Measurements from ENCODE around the gene MDH1B. TPM values are rescaled to one million over a fixed set of nuclear protein-coding genes. Genes with fewer than 3 reads are reported as not detected.

The MDH1B gene
- total and polyA plus RNA-seq, 12 donors = 0.88 to 6.9 (median 2.5) TPM

GRCh38 chr2:206797376-206797775 is 32.2 kb upstream of the MDH1B start:
- H3K36me3 ChIP-seq (replicated peaks in 1 of 2) = peaks cover 0 to 16% of the 10 kb centered on the region in 2 donors
- DNase-seq = peak in 1 of 7 donors; percentile 63
- no peak overlapping the region for H3K4me3 ChIP-seq
- H3K4me1 ChIP-seq (replicated peaks in 1 of 2) = no peaks in the 10 kb centered on the region
- no peaks in the 10 kb centered on the region for H3K27me3 ChIP-seq
- H3K27ac ChIP-seq = no peak overlapping the region
- TF ChIP-seq POLR2A (IDR thresholded peaks at IDR 0.05) (no peak), CTCF (IDR thresholded peaks at IDR 0.05) (no peak)
- intact Hi-C loops (cut with DNase I) = no loop called here
- 85 to 93% (median 90%) methylated on average over 4 of the region's 4 CpGs for WGBS, 4 donors
- no peaks in the 10 kb centered on the region for H3K9me3 ChIP-seq (replicated peaks in 1 of 3)

- H3K36me3 ChIP-seq (replicated peaks in 1 of 2) = peaks cover 0 to 64% of the 10 kb centered on the region in 2 donors
- H3K4me1 ChIP-seq (replicated peaks in 1 of 2) = no peaks in the 10 kb centered on the region
- no peak for DNase-seq
- H3K4me3 ChIP-seq = no peak overlapping the region
- WGBS, 4 donors = 85 to 97% (median 89%) methylated on average over 5 of the region's 5 CpGs
- H3K9me3 ChIP-seq (replicated peaks in 1 of 3) = no peaks in the 10 kb centered on the region
- no peaks in the 10 kb centered on the region for H3K27me3 ChIP-seq
- intact Hi-C loops (cut with DNase I) = no loop called here
- TF ChIP-seq POLR2A (IDR thresholded peaks at IDR 0.05) = no peak
- TF ChIP-seq CTCF (IDR thresholded peaks at IDR 0.05) = no peak
- no peak overlapping the region for H3K27ac ChIP-seq
Measured at GRCh38 chr2:206792645-206793044, 27.5 kb upstream of the MDH1B start.

GRCh38 chr2:206790311-206790935 is 25.3 kb upstream of the MDH1B start:
- TF ChIP-seq CTCF (IDR thresholded peaks at IDR 0.05) (no peak), POLR2A (IDR thresholded peaks at IDR 0.05) (no peak)

GRCh38 chr2:206784559-206785353 is 19.6 kb upstream of the MDH1B start:
- 91 to 95% (median 94%) methylated on average over 7 of the region's 7 CpGs for WGBS, 4 donors
- DNase-seq = no peak
- Histone ChIP-seq H3K27me3 (no peaks in the 10 kb centered on the region), H3K27ac (no peak overlapping the region), H3K4me1 (replicated peaks in 1 of 2) (peaks cover 0 to 4% of the 10 kb centered on the region in 2 donors), H3K9me3 (replicated peaks in 1 of 3) (peaks cover 0 to 4% (median 0%) of the 10 kb centered on the region in 3 donors), H3K36me3 (replicated peaks in 1 of 2) (peaks cover 0 to 49% of the 10 kb centered on the region in 2 donors), H3K4me3 (no peak overlapping the region)
- TF ChIP-seq POLR2A (IDR thresholded peaks at IDR 0.05) = no peak
- no peak for TF ChIP-seq CTCF (IDR thresholded peaks at IDR 0.05)
- intact Hi-C loops (cut with DNase I) = loop anchor here in 1 of 2 donors (5.0 kb wide), 1 partner anchor 87 kb away; no protein-coding TSS in a partner anchor

More at GRCh38 chr2:206790311-206790935, 25.3 kb upstream of the MDH1B start:
- H3K27ac ChIP-seq = no peak overlapping the region
- no peak overlapping the region for H3K4me3 ChIP-seq
- no peak for DNase-seq
- H3K4me1 ChIP-seq (replicated peaks in 1 of 2) = no peaks in the 10 kb centered on the region
- WGBS, 4 donors = 73 to 89% (median 84%) methylated on average over 3 of the region's 3 CpGs
- no peaks in the 10 kb centered on the region for H3K9me3 ChIP-seq (replicated peaks in 1 of 3)
- intact Hi-C loops (cut with DNase I) = no loop called here
- H3K36me3 ChIP-seq (replicated peaks in 1 of 2) = peaks cover 0 to 64% of the 10 kb centered on the region in 2 donors
- H3K27me3 ChIP-seq = no peaks in the 10 kb centered on the region

All from adrenal gland (tissue), 12 donors.